ENCODE results near the gene IFNGR1. TPM values are rescaled to one million over a fixed set of nuclear protein-coding genes. Genes with fewer than 3 reads are reported as not detected.

IFNGR1 gene
- total RNA-seq, 1 donor from 2014 or later, result 38.3 TPM

GRCh38 chr6:137181891-137182653 lies 37.1 kb downstream of the IFNGR1 start:
- Histone ChIP-seq H2AFZ (ENCODE audit: low read depth, low read length) (no peak overlapping the region), H3K36me3 (ENCODE audit: insufficient read depth, low read length) (no peaks in the 10 kb centered on the region), H3K4me3 (ENCODE audit: insufficient read depth, low read depth, low read length) (no peak overlapping the region), H3K9me3 (ENCODE audit: insufficient read depth, low read depth, low read length) (peaks cover 6% of the 10 kb centered on the region), H3K27me3 (ENCODE audit: insufficient read depth, low read length) (no peaks in the 10 kb centered on the region), H3K27ac (ENCODE audit: low read depth, low read length) (no peak overlapping the region), H3K4me1 (ENCODE audit: insufficient read depth, low read length) (no peaks in the 10 kb centered on the region), H4K20me1 (ENCODE audit: insufficient read depth, low read length) (no peaks in the 10 kb centered on the region), H3K4me2 (ENCODE audit: low read length) (no peak overlapping the region), H3K9ac (ENCODE audit: low read length) (no peak overlapping the region), H3K79me2 (ENCODE audit: insufficient read depth, low read length) (no peaks in the 10 kb centered on the region)
- Mint-ChIP-seq H3K9me3 (ENCODE audit: unreplicated experiment) (peaks cover 41% of the 10 kb centered on the region), H3K27me3 (ENCODE audit: low read depth, unreplicated experiment) (peaks cover 2% of the 10 kb centered on the region), H3K4me1 (ENCODE audit: low read depth, unreplicated experiment) (no peaks in the 10 kb centered on the region), H3K27ac (ENCODE audit: unreplicated experiment) (no peak overlapping the region), H3K36me3 (ENCODE audit: low read depth, unreplicated experiment) (no peaks in the 10 kb centered on the region), H3K4me3 (ENCODE audit: unreplicated experiment) (no peak overlapping the region)
- DNase-seq (ENCODE audit: low read depth), result no peak
- TF ChIP-seq CTCF (IDR thresholded peaks at IDR 0.05; ENCODE audit: insufficient read depth, low read depth, low read length), result no peak
- TF ChIP-seq EZH2 (IDR thresholded peaks at IDR 0.05; ENCODE audit: insufficient read depth, low read length), result no peak
- no peak for FAIRE-seq

GRCh38 chr6:137177611-137178010 lies 41.6 kb downstream of the IFNGR1 start:
- H3K27ac Mint-ChIP-seq (ENCODE audit: unreplicated experiment), result no peak overlapping the region
- no peaks in the 10 kb centered on the region for H3K4me1 ChIP-seq (ENCODE audit: insufficient read depth, low read length)
- H3K36me3 Mint-ChIP-seq (ENCODE audit: low read depth, unreplicated experiment), result no peaks in the 10 kb centered on the region
- no peak overlapping the region for H3K4me3 Mint-ChIP-seq (ENCODE audit: unreplicated experiment)
- no peak overlapping the region for H3K27ac ChIP-seq (ENCODE audit: low read depth, low read length)
- H4K20me1 ChIP-seq (ENCODE audit: insufficient read depth, low read length), result no peaks in the 10 kb centered on the region
- no peak overlapping the region for H2AFZ ChIP-seq (ENCODE audit: low read depth, low read length)
- H3K9me3 Mint-ChIP-seq (ENCODE audit: unreplicated experiment), result peaks cover 19% of the 10 kb centered on the region
- H3K9ac ChIP-seq (ENCODE audit: low read length), result no peak overlapping the region
- H3K4me2 ChIP-seq (ENCODE audit: low read length), result no peak overlapping the region
- H3K36me3 ChIP-seq (ENCODE audit: insufficient read depth, low read length), result no peaks in the 10 kb centered on the region
- no peaks in the 10 kb centered on the region for H3K4me1 Mint-ChIP-seq (ENCODE audit: low read depth, unreplicated experiment)
- DNase-seq (ENCODE audit: low read depth) (no peak), FAIRE-seq (no peak)
- H3K27me3 ChIP-seq (ENCODE audit: insufficient read depth, low read length), result no peaks in the 10 kb centered on the region
- no peaks in the 10 kb centered on the region for H3K9me3 ChIP-seq (ENCODE audit: insufficient read depth, low read depth, low read length)
- H3K27me3 Mint-ChIP-seq (ENCODE audit: low read depth, unreplicated experiment), result no peaks in the 10 kb centered on the region
- no peak overlapping the region for H3K4me3 ChIP-seq (ENCODE audit: insufficient read depth, low read depth, low read length)
- H3K79me2 ChIP-seq (ENCODE audit: insufficient read depth, low read length), result no peaks in the 10 kb centered on the region
- TF ChIP-seq CTCF (IDR thresholded peaks at IDR 0.05; ENCODE audit: insufficient read depth, low read depth, low read length), result no peak
- TF ChIP-seq EZH2 (IDR thresholded peaks at IDR 0.05; ENCODE audit: insufficient read depth, low read length), result no peak

GRCh38 chr6:137176729-137177128 lies 42.5 kb downstream of the IFNGR1 start:
- no peaks in the 10 kb centered on the region for H3K79me2 ChIP-seq (ENCODE audit: insufficient read depth, low read length)
- no peak overlapping the region for H3K4me3 ChIP-seq (ENCODE audit: insufficient read depth, low read depth, low read length)
- Mint-ChIP-seq H3K36me3 (ENCODE audit: low read depth, unreplicated experiment) (no peaks in the 10 kb centered on the region), H3K4me1 (ENCODE audit: low read depth, unreplicated experiment) (no peaks in the 10 kb centered on the region), H3K9me3 (ENCODE audit: unreplicated experiment) (peaks cover 16% of the 10 kb centered on the region), H3K27ac (ENCODE audit: unreplicated experiment) (no peak overlapping the region), H3K27me3 (ENCODE audit: low read depth, unreplicated experiment) (no peaks in the 10 kb centered on the region), H3K4me3 (ENCODE audit: unreplicated experiment) (no peak overlapping the region)
- FAIRE-seq (no peak), DNase-seq (ENCODE audit: low read depth) (no peak)
- no peaks in the 10 kb centered on the region for H3K27me3 ChIP-seq (ENCODE audit: insufficient read depth, low read length)
- H3K9ac ChIP-seq (ENCODE audit: low read length), result no peak overlapping the region
- no peak overlapping the region for H3K27ac ChIP-seq (ENCODE audit: low read depth, low read length)
- no peaks in the 10 kb centered on the region for H3K9me3 ChIP-seq (ENCODE audit: insufficient read depth, low read depth, low read length)
- H3K36me3 ChIP-seq (ENCODE audit: insufficient read depth, low read length), result no peaks in the 10 kb centered on the region
- no peak overlapping the region for H3K4me2 ChIP-seq (ENCODE audit: low read length)
- TF ChIP-seq EZH2 (IDR thresholded peaks at IDR 0.05; ENCODE audit: insufficient read depth, low read length) (no peak), CTCF (IDR thresholded peaks at IDR 0.05; ENCODE audit: insufficient read depth, low read depth, low read length) (no peak)
- H4K20me1 ChIP-seq (ENCODE audit: insufficient read depth, low read length), result no peaks in the 10 kb centered on the region
- H2AFZ ChIP-seq (ENCODE audit: low read depth, low read length), result no peak overlapping the region
- H3K4me1 ChIP-seq (ENCODE audit: insufficient read depth, low read length), result no peaks in the 10 kb centered on the region
